Prostate gland (tissue), 2 donors: ENCODE results near the gene LXN. TPM values are rescaled to one million over a fixed set of nuclear protein-coding genes. Genes with fewer than 3 reads are reported as not detected.
A peak's percentile ranks its signal among the peaks of the same experiment; 100 is the strongest.
"Not testable (repeated sequence)": the region's sequence is repeated elsewhere in the genome, so short reads cannot be mapped to it uniquely, and the experiment has no call there.

Experiments used
- DNase-seq: peaks from one replicate; pipeline ENCODE4 v3.0.0-alpha.2; 2019; ENCODE audit warnings: low spot score
- H3K27ac ChIP-seq, 2 donors: fragments of 200-600 bp; sonication (generic); 2 replicates each; pipeline ENCODE4 v1.5.1; 2017 to 2019
- H3K27me3 ChIP-seq: fragments of 200-600 bp; sonication (generic); replicated peaks from 2 replicates; pipeline ENCODE4 v1.5.1; 2019; ENCODE audit not compliant: insufficient read depth
- H3K36me3 ChIP-seq, 2 donors: fragments of 200-600 bp; sonication (generic); 1 replicate in 1 of 2; 2 replicates in 1 of 2; pipeline versions ENCODE4 v1.5.1 to v1.8.1; 2017 to 2019
- H3K4me1 ChIP-seq: fragments of 200-600 bp; sonication (generic); replicated peaks from 2 replicates; pipeline ENCODE4 v1.5.1; 2019
- H3K4me3 ChIP-seq, 2 donors: fragments of 200-600 bp; sonication (generic); 2 replicates each; pipeline ENCODE4 v1.5.1; 2017 to 2019
- H3K9me3 ChIP-seq: fragments of 200-600 bp; sonication (generic); 2 replicates; pipeline ENCODE4 v1.5.1; 2017
- POLR2A ChIP-seq: fragments of 450-650 bp; IDR thresholded peaks from one replicate; pipeline ENCODE4 v1.6.1; 2016; ENCODE audit warnings: antibody characterized with exemption, mild to moderate bottlenecking
- POLR2AphosphoS5 ChIP-seq: sonication (generic); formaldehyde crosslinking; IDR thresholded peaks from one replicate; pipeline ENCODE4 v1.6.1; 2017; ENCODE audit warnings: antibody characterized with exemption
- WGBS: methylation state at CpG from one replicate; pipeline ENCODE4 v1.1.5; 2018; 5-methylcytosine and 5-hydroxymethylcytosine counted together
- intact Hi-C: fragments of 100-400 bp; cut with DNase I; formaldehyde crosslinking; loops from one replicate; pipeline ENCODE4 v1.14.2; 2022
- total RNA-seq, 2 donors: library from RNA; depleted of rRNA; stranded (reverse); fragments of >200 nt; gene quantifications; one replicate each; pipeline ENCODE4 v1.1.0, GENCODE V29; 2016
- TF ChIP-seq, protein P1 (sequence below), 4 experiments: fragments of 200-600 bp in 2 of 4; fragments of 450-650 bp in 2 of 4; sonication (generic) in 2 of 4; IDR thresholded peaks; 1 replicate in 3 of 4; 2 replicates in 1 of 4; pipeline ENCODE4 v1.5.1; 2016 to 2019; ENCODE audit warnings: antibody characterized with exemption in 4 of 4, mild to moderate bottlenecking in 2 of 4, moderate library complexity in 2 of 4

Gene LXN
- total RNA-seq, 2 donors from 2014 or later = 40.9 to 48.4 TPM

DNA sequence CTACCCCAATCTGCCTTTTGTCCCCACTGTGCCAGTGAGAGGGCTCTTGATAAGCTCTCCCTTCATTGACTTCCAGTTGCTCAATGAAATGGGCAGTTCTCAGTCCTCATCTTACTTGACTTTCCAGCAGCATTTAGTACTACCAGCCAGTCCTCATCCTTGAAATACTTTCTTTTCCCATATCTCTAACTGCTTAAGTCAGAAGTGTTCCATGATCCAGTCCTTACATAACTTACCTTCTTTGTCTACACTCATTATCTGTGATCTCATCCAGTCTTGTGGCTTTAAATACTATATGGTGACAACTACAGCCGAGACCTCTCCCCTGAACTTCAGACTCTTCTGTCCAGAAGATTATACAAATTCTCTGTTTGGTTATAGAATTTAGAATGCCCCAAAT lies 31.1 kb upstream of the LXN start:
- Histone ChIP-seq H3K27me3 (no peaks in the 10 kb centered on the region), H3K4me3 (no peak overlapping the region), H3K9me3 (no peaks in the 10 kb centered on the region), H3K27ac (no peak overlapping the region), H3K36me3 (no peaks in the 10 kb centered on the region), H3K4me1 (no peaks in the 10 kb centered on the region)
- intact Hi-C loops = no loop called here
- 94% methylated on average over 1 of the region's 1 CpG for WGBS
- DNase-seq = no peak
- TF ChIP-seq POLR2AphosphoS5 = no peak
- TF ChIP-seq POLR2A = no peak
- TF ChIP-seq, protein P1, sequence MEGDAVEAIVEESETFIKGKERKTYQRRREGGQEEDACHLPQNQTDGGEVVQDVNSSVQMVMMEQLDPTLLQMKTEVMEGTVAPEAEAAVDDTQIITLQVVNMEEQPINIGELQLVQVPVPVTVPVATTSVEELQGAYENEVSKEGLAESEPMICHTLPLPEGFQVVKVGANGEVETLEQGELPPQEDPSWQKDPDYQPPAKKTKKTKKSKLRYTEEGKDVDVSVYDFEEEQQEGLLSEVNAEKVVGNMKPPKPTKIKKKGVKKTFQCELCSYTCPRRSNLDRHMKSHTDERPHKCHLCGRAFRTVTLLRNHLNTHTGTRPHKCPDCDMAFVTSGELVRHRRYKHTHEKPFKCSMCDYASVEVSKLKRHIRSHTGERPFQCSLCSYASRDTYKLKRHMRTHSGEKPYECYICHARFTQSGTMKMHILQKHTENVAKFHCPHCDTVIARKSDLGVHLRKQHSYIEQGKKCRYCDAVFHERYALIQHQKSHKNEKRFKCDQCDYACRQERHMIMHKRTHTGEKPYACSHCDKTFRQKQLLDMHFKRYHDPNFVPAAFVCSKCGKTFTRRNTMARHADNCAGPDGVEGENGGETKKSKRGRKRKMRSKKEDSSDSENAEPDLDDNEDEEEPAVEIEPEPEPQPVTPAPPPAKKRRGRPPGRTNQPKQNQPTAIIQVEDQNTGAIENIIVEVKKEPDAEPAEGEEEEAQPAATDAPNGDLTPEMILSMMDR (IDR thresholded peaks at IDR 0.05) = no peak

DNA sequence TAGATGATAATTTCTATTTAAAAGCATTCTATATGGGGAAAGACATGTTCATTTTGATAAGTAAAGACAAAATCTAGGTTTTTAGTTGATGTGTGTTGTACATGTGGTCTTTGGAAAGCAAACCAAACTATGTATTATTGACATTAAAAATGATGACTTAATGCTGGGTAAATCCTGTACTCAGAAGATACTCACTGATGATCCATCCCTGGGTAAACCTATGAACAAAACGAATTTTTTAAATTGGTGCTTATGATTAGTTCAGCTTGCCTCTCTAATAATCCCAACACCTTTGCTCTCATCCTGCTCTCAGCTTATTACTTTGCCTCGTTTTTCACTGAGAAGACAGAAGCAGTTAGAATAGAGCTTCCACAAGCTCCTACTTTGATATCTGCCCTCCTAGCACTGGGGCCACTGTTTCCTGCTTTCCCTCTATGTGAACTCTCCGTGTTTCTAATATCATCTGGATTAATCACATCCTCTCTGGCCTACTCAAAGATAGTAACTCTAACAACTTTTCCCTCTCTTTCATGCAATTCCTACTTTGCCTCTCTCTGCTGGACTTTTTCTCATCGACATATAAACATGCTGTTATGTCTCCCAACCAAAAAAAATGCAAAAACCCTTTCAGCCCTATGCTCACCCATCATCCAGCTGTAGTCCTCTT lies 30.5 kb upstream of the LXN start:
- 77% methylated on average over 4 of the region's 4 CpGs for WGBS
- Histone ChIP-seq H3K27me3 (no peaks in the 10 kb centered on the region), H3K9me3 (no peaks in the 10 kb centered on the region), H3K36me3 (no peaks in the 10 kb centered on the region), H3K4me1 (no peaks in the 10 kb centered on the region), H3K4me3 (no peak overlapping the region), H3K27ac (no peak overlapping the region)
- TF ChIP-seq, protein P1 (IDR thresholded peaks at IDR 0.05) = no peak
- no peak for TF ChIP-seq POLR2AphosphoS5
- no peak for TF ChIP-seq POLR2A
- DNase-seq = no peak
- intact Hi-C loops = no loop called here

DNA sequence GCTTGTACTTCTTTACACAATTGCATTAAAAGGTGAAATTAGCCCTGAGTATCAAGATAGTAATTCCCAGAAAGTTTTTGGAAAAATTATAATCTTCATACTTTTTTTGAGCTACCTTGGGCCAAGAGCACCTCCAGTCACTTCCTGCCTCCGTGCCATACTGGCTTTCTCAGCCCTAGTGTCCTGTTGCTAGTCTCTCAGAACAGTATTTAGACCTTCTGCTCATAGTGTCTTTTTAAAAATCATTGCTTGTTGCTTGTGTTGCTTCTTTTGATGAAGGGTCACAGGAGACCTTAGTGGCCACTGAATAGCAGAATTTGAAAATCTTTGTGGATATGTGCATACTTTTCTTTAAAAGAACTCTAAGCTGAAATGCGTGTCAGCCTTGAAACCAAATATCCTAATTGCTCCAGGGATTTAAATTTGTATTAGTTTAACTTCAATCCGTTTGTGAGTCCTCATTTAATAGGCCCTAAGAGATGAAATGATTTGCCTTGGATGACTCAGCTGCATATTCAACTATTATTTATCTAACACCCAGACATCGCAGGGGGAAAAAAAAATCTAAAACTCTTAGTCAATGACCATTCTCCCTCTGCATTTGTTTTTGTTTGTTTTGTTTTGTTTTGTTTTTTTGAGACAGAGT lies 29.1 kb upstream of the LXN start:
- Histone ChIP-seq H3K4me1 (no peaks in the 10 kb centered on the region), H3K9me3 (no peaks in the 10 kb centered on the region), H3K27me3 (no peaks in the 10 kb centered on the region), H3K4me3 (no peak overlapping the region), H3K27ac (no peak overlapping the region), H3K36me3 (no peaks in the 10 kb centered on the region)
- 58% methylated on average over 4 of the region's 4 CpGs for WGBS
- TF ChIP-seq POLR2AphosphoS5 (no peak), POLR2A (no peak)
- TF ChIP-seq, protein P1 (IDR thresholded peaks at IDR 0.05) = no peak
- no peak for DNase-seq
- intact Hi-C loops = no loop called here

DNA sequence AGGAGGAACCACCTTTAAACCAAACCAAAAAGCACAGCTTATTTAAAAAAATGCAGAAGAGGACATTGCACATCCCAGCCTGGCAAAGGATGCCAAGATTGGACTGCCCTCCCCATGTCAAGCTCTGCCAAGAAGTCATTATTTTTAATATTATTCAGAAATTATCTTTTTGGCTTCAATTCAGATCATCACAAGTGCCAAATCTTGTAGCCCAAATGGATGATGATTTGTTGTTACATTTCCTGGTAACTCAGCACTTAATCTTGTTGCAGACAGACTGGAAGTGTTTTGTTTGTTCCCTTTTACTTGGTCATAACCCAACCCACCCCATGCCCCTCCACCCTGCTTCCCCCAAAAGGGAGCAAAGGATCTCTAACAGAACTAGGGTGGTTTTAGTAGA lies 28.1 kb upstream of the LXN start:
- no peaks in the 10 kb centered on the region for H3K9me3 ChIP-seq
- no peak overlapping the region for H3K27ac ChIP-seq
- no peak overlapping the region for H3K4me3 ChIP-seq
- DNase-seq = no peak
- intact Hi-C loops = no loop called here
- no peak for TF ChIP-seq POLR2A
- TF ChIP-seq, protein P1 (IDR thresholded peaks at IDR 0.05) = no peak
- TF ChIP-seq POLR2AphosphoS5 = no peak
- no peaks in the 10 kb centered on the region for H3K4me1 ChIP-seq
- H3K27me3 ChIP-seq = no peaks in the 10 kb centered on the region
- no peaks in the 10 kb centered on the region for H3K36me3 ChIP-seq

DNA sequence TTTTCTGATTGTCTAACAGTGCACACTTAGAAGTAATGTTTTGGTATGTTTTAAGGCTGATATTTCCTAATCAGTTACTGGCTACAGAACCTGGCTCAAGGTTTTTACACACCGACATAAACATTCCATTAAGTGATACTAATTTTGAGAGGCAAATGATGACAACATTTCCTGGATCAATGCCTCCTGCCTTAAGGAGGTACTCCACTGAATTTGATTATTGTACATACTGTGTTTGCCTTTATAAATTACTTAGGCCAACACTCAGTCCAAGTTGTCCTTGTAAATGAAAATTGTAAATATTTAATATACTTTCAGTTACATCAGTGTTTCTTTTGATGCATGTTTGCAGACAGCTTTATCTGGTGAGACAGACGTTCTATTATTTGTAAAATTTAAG lies 24.2 kb upstream of the LXN start:
- 11% methylated on average over 2 of the region's 2 CpGs for WGBS
- Histone ChIP-seq H3K36me3 (no peaks in the 10 kb centered on the region), H3K27ac (no peak overlapping the region), H3K4me3 (no peak overlapping the region), H3K27me3 (no peaks in the 10 kb centered on the region), H3K4me1 (no peaks in the 10 kb centered on the region), H3K9me3 (no peaks in the 10 kb centered on the region)
- TF ChIP-seq POLR2AphosphoS5 (peak; percentile 72), POLR2A (no peak)
- TF ChIP-seq, protein P1 (IDR thresholded peaks at IDR 0.05) = no peak
- no peak for DNase-seq
- intact Hi-C loops = no loop called here

DNA sequence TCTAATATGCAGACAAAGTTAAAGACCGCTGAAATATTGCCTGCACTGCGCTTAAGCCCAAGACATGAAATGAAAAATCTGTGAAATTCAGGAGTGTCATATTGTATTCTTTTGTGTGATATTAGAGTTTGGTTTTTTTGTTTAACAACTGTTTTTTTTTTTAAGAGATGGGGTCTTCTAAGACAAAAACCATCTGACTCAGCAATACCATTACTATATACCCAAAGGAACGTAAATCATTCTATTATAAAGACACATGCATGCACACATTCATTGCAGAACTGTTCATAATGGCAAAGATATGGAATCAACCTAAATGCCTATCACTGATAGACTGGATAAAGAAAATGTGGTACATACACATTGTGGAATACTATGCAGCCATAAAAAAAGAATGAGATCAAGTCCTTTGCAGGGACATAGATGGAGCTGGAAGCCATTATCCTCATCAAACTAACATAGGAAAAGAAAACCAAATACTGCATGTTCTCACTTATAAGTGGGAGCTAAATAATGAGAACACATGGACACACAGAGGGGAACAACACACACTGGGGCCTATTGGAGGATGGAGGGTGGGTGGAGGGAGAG lies 21.5 kb upstream of the LXN start:
- H3K9me3 ChIP-seq, H3K4me3 ChIP-seq, H3K27ac ChIP-seq, H3K36me3 ChIP-seq, H3K4me1 ChIP-seq, H3K27me3 ChIP-seq, DNase-seq, intact Hi-C loops: not testable (repeated sequence)
- 96% methylated on average over 3 of the region's 3 CpGs for WGBS
